Gastrocnemius medialis (tissue), 4 donors: ENCODE data around the gene OR8K1. TPM values are rescaled to one million over a fixed set of nuclear protein-coding genes. Genes with fewer than 3 reads are reported as not detected.

ENCODE experiments used
- ATAC-seq, 2 donors: fragments of 150-250 bp; one replicate each; pipeline ENCODE4 v1.9.1; 2016
- DNase-seq, 2 donors: peaks; one replicate each; pipeline ENCODE4 v3.0.0-alpha.2; 2019
- H3K27ac ChIP-seq, 4 donors: fragments of 200-600 bp; sonication (generic); 1 replicate in 1 of 4; 2 replicates in 3 of 4; pipeline ENCODE4 v1.5.1; 2016 to 2018; ENCODE audit warnings: mild to moderate bottlenecking in 2 of 4, moderate library complexity in 1 of 4
- H3K27me3 ChIP-seq, 3 donors: fragments of 200-600 bp; sonication (generic) in 2 of 3; 1 replicate in 1 of 3; 2 replicates in 2 of 3; pipeline versions ENCODE4 v1.5.1 to v1.6.0; 2016 to 2019; ENCODE audit warnings: mild to moderate bottlenecking in 1 of 3, moderate library complexity in 1 of 3
- H3K36me3 ChIP-seq, 2 donors: fragments of 200-600 bp; sonication (generic) in 1 of 2; one replicate each; pipeline ENCODE4 v1.5.1; 2017 to 2018
- H3K4me1 ChIP-seq, 2 donors: fragments of 200-600 bp; sonication (generic) in 1 of 2; one replicate each; pipeline ENCODE4 v1.5.1; 2016 to 2017; ENCODE audit warnings: mild to moderate bottlenecking in 2 of 2
- H3K4me3 ChIP-seq, 4 donors: fragments of 200-600 bp; sonication (generic) in 3 of 4; 1 replicate in 1 of 4; 2 replicates in 3 of 4; pipeline ENCODE4 v1.5.1; 2016 to 2019; ENCODE audit warnings: mild to moderate bottlenecking in 2 of 4
- H3K9me3 ChIP-seq, 3 donors: fragments of 200-600 bp; sonication (generic) in 2 of 3; 1 replicate in 1 of 3; 2 replicates in 2 of 3; pipeline ENCODE4 v1.5.1; 2016 to 2019
- CTCF ChIP-seq, 5 experiments: fragments of 450-650 bp in 3 of 5; fragments of 200-600 bp in 2 of 5; sonication (generic) in 2 of 5; IDR thresholded peaks in 4 of 5; conservative IDR thresholded peaks in 1 of 5; 1 replicate in 4 of 5; 2 replicates in 1 of 5; pipeline ENCODE4 v1.5.1; 2016 to 2019; ENCODE audit warnings: antibody characterized with exemption in 5 of 5, mild to moderate bottlenecking in 3 of 5, moderate library complexity in 3 of 5
- POLR2A ChIP-seq, 2 donors: fragments of 450-650 bp; IDR thresholded peaks; one replicate each; pipeline ENCODE4 v1.6.1; 2017; ENCODE audit warnings: antibody characterized with exemption in 2 of 2, mild to moderate bottlenecking in 2 of 2, moderate library complexity in 2 of 2
- in situ Hi-C, 4 donors: fragments of 200-750 bp; cut with MboI; loops; one replicate each; pipeline versions ENCODE4 v1.15.0 to v1.8.0; 2017; ENCODE audit warnings: low sequenced_read_pairs in 4 of 4
- intact Hi-C: fragments of 100-400 bp; cut with DNase I; formaldehyde crosslinking; loops from one replicate; pipeline ENCODE4 v1.15.1; 2023; ENCODE audit warnings: low total_unique reads
- total RNA-seq, 4 donors: library from RNA; depleted of rRNA; stranded (reverse); fragments of >200 nt; gene quantifications; one replicate each; pipeline versions ENCODE4 v1.1.0 to v1.2.3, GENCODE V29; 2016

OR8K1 gene
- total RNA-seq, 4 donors from 2014 or later, result not detected

- DNase-seq (no peak), ATAC-seq (no peak)
- no peaks in the 10 kb centered on the region for H3K9me3 ChIP-seq
- TF ChIP-seq CTCF (IDR thresholded peaks at IDR 0.05 in 4 of 5, conservative IDR thresholded peaks at IDR 0.05 in 1 of 5) (no peak), POLR2A (IDR thresholded peaks at IDR 0.05) (no peak)
- H3K4me1 ChIP-seq, result no peaks in the 10 kb centered on the region
- H3K36me3 ChIP-seq, result no peaks in the 10 kb centered on the region
- intact Hi-C loops (no loop called here), in situ Hi-C loops (no loop called here)
- H3K4me3 ChIP-seq, result no peak overlapping the region
- no peak overlapping the region for H3K27ac ChIP-seq
- no peaks in the 10 kb centered on the region for H3K27me3 ChIP-seq
These were observed 12.7 kb upstream of the OR8K1 start for GRCh38 chr11:56333156-56333555.

GRCh38 chr11:56340289-56340688 lies 5.5 kb upstream of the OR8K1 start:
- DNase-seq, result no peak
- no peak overlapping the region for H3K27ac ChIP-seq
- ATAC-seq, result no peak
- intact Hi-C loops (no loop called here), in situ Hi-C loops (no loop called here)
- no peaks in the 10 kb centered on the region for H3K4me1 ChIP-seq
- no peak for TF ChIP-seq CTCF (IDR thresholded peaks at IDR 0.05 in 4 of 5, conservative IDR thresholded peaks at IDR 0.05 in 1 of 5)
- H3K27me3 ChIP-seq, result no peaks in the 10 kb centered on the region
- no peak overlapping the region for H3K4me3 ChIP-seq
- H3K9me3 ChIP-seq, result no peaks in the 10 kb centered on the region
- H3K36me3 ChIP-seq, result no peaks in the 10 kb centered on the region

- no peaks in the 10 kb centered on the region for H3K27me3 ChIP-seq
- intact Hi-C loops, result no loop called here
- no peaks in the 10 kb centered on the region for H3K9me3 ChIP-seq
- TF ChIP-seq CTCF (IDR thresholded peaks at IDR 0.05 in 4 of 5, conservative IDR thresholded peaks at IDR 0.05 in 1 of 5) (no peak), POLR2A (IDR thresholded peaks at IDR 0.05) (no peak)
- ATAC-seq, result no peak
- no peak within 1 kb of the TSS for H3K27ac ChIP-seq
- no peaks in the 10 kb centered on the region for H3K4me1 ChIP-seq
- in situ Hi-C loops, result no loop called here
- H3K36me3 ChIP-seq, result no peaks in the 10 kb centered on the region
- no peak for DNase-seq
- H3K4me3 ChIP-seq, result no peak within 1 kb of the TSS
These were observed 8.2 kb downstream of the OR8K1 start, which contains the start of gene OR8J1 for GRCh38 chr11:56353991-56354390. Gene OR8J1 (plus strand): TSS chr11:56354291. CDS start chr11:56360247, 5,956 bp downstream.

- H3K4me1 ChIP-seq, result no peaks in the 10 kb centered on the region
- TF ChIP-seq POLR2A (IDR thresholded peaks at IDR 0.05) (no peak), CTCF (IDR thresholded peaks at IDR 0.05 in 4 of 5, conservative IDR thresholded peaks at IDR 0.05 in 1 of 5) (no peak)
- no peaks in the 10 kb centered on the region for H3K9me3 ChIP-seq
- intact Hi-C loops (no loop called here), in situ Hi-C loops (no loop called here)
- no peak for DNase-seq
- no peak within 1 kb of the TSS for H3K4me3 ChIP-seq
- H3K27ac ChIP-seq, result no peak within 1 kb of the TSS
- no peak for ATAC-seq
- no peaks in the 10 kb centered on the region for H3K27me3 ChIP-seq
- H3K36me3 ChIP-seq, result no peaks in the 10 kb centered on the region
These were observed 29.5 kb downstream of the OR8K1 start, which contains the start of gene OR8U1 for GRCh38 chr11:56375324-56375723. Gene OR8U1 (plus strand): TSS chr11:56375624. CDS start chr11:56375624, 0 bp downstream.

GRCh38 chr11:56380120-56380519 lies 34.3 kb downstream of the OR8K1 start:
- Histone ChIP-seq H3K4me1 (no peaks in the 10 kb centered on the region), H3K27me3 (no peaks in the 10 kb centered on the region), H3K27ac (no peak overlapping the region), H3K4me3 (no peak overlapping the region), H3K36me3 (no peaks in the 10 kb centered on the region), H3K9me3 (no peaks in the 10 kb centered on the region)
- DNase-seq, result no peak
- ATAC-seq, result no peak
- in situ Hi-C loops, result no loop called here
- no peak for TF ChIP-seq POLR2A (IDR thresholded peaks at IDR 0.05)
- TF ChIP-seq CTCF (IDR thresholded peaks at IDR 0.05 in 4 of 5, conservative IDR thresholded peaks at IDR 0.05 in 1 of 5), result no peak
- intact Hi-C loops, result no loop called here
